ENCODE data around the gene POGZ.

The POGZ gene

GRCh38 chr1:151502035-151502700 lies 42.9 kb upstream of the POGZ start:
- TF ChIP-seq CTCF (IDR thresholded peaks at IDR 0.05; ENCODE audit: borderline replicate concordance, control extremely low read depth, extremely low read depth, insufficient read depth, missing control alignments): no peak
- DNase-seq (ENCODE audit: low spot score): no peak
- in situ Hi-C loops (cut with MboI; ENCODE audit: low sequenced_read_pairs, unreplicated experiment): no loop called here

- no peak for DNase-seq (ENCODE audit: low spot score)
- in situ Hi-C loops (cut with MboI; ENCODE audit: low sequenced_read_pairs, unreplicated experiment): no loop called here
- no peak for TF ChIP-seq CTCF (IDR thresholded peaks at IDR 0.05; ENCODE audit: borderline replicate concordance, control extremely low read depth, extremely low read depth, insufficient read depth, missing control alignments)
Measured at GRCh38 chr1:151501474-151501873, 42.2 kb upstream of the POGZ start.

GRCh38 chr1:151499930-151500329 lies 40.6 kb upstream of the POGZ start:
- in situ Hi-C loops (cut with MboI; ENCODE audit: low sequenced_read_pairs, unreplicated experiment): no loop called here
- no peak for TF ChIP-seq CTCF (IDR thresholded peaks at IDR 0.05; ENCODE audit: borderline replicate concordance, control extremely low read depth, extremely low read depth, insufficient read depth, missing control alignments)
- DNase-seq (ENCODE audit: low spot score): no peak

GRCh38 chr1:151499365-151499764 lies 40.1 kb upstream of the POGZ start:
- in situ Hi-C loops (cut with MboI; ENCODE audit: low sequenced_read_pairs, unreplicated experiment): no loop called here

GRCh38 chr1:151495316-151495715 lies 36.0 kb upstream of the POGZ start:
- no peak for DNase-seq (ENCODE audit: low spot score)
- in situ Hi-C loops (cut with MboI; ENCODE audit: low sequenced_read_pairs, unreplicated experiment): no loop called here
- TF ChIP-seq CTCF (IDR thresholded peaks at IDR 0.05; ENCODE audit: borderline replicate concordance, control extremely low read depth, extremely low read depth, insufficient read depth, missing control alignments): no peak

More at GRCh38 chr1:151499365-151499764, 40.1 kb upstream of the POGZ start:
- no peak for TF ChIP-seq CTCF (IDR thresholded peaks at IDR 0.05; ENCODE audit: borderline replicate concordance, control extremely low read depth, extremely low read depth, insufficient read depth, missing control alignments)
- no peak for DNase-seq (ENCODE audit: low spot score)

GRCh38 chr1:151494741-151495281 lies 35.5 kb upstream of the POGZ start:
- no peak for TF ChIP-seq CTCF (IDR thresholded peaks at IDR 0.05; ENCODE audit: borderline replicate concordance, control extremely low read depth, extremely low read depth, insufficient read depth, missing control alignments)
- in situ Hi-C loops (cut with MboI; ENCODE audit: low sequenced_read_pairs, unreplicated experiment): no loop called here
- peak; percentile 48 for DNase-seq (ENCODE audit: low spot score)
